NCI-H1436 treated with DMSO at 0.1 percent for 48 hours (cell line): ENCODE data around the gene METTL25B.

ENCODE experiments used
- DNase-seq: peaks from one replicate; lab custom pipeline; 2025; lab: John Stamatoyannopoulos, UW

Gene METTL25B

DNA sequence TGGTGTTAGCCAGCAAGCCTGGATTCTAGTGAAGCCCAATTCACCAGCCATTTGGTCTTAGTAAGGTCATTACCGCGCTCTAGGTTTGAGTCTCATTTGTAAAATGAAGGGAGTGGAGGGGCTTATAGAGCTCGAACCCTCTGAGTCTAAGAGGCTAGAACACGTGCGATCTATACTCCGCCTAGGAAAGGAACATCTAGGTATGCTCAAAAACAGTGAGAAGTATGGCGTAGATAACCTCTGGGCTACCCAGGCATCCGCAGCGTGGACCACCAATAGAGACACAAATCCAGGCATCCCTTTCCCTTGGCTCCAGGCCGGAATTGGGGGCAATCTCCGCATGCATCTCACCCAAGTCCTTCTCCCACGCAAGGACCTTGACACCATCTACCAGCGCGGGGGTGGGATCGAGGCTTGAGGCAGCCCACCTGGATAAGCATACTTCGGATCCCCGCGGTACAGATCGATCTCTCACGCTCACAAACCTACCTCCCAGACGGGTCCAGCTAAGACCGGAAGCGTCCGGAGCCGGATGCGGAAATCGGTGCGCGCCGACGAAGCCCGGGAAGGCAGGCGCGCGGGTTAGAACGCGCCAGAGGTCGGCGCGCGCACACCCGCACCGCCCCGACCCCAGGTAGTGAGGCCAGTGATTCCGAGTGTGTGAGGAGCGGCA lies at the start of gene METTL25B:
METTL25B (plus strand) TSS at position 544 of the 673 bp plus-strand sequence. CDS start 636 bp downstream, outside the sequence.
- DNase-seq = no peak

DNA sequence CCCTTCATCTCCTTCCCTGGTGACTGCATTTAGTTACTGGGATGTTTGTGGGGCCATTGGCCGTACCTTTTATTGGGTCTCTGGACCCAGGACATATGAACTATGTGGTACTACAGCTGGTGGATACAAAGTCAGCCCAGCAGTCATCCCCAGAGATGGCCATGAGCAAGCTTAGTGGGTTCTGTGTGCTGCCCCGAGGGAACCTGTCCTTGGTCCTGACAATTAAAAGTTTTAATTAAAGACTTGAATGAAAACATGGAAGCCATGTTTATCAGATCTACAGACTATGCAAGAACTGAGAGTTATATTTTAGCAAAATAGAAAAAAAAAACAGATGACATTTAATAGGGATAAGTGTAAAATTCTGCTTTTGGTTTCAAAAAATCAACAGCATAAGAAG lies 48.2 kb upstream of the METTL25B start:
- no peak for DNase-seq

DNA sequence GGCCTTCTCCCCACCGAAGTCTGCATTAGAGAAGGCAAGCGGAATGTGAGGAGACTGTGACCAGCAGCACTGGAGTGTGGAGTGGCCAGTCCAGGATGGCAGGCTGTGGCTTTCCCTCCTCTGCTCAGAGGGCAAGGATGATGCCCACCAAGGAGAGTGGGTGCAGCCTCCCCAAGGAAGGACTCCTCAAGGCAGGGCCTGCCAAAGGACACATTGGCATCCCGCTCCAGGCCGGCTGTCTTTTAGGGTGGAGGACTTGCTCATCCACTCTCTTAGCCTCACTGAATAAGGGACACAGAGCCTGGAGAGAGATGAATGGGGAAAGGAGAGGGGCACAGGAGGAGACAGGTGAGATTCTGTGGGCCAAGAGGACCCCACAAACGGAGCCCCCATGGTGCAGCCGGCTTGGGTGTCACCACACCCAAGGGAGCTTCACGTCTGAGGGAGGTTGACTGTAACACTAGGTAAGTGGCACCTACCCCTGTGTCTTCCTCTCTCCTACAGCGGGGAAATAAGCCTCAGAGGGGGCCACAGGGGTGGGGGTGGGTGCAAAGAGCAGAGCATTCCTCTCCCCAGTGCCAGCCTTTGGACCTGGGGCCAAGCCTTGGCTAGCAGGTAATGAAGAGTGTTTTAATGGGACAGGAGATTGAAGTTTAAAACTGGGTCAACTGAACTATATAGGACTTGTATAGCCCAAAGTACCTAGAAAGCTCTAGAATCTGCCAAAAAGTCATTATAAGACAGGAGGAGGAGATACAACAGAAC lies 46.9 kb upstream of the METTL25B start:
- DNase-seq = no peak

DNA sequence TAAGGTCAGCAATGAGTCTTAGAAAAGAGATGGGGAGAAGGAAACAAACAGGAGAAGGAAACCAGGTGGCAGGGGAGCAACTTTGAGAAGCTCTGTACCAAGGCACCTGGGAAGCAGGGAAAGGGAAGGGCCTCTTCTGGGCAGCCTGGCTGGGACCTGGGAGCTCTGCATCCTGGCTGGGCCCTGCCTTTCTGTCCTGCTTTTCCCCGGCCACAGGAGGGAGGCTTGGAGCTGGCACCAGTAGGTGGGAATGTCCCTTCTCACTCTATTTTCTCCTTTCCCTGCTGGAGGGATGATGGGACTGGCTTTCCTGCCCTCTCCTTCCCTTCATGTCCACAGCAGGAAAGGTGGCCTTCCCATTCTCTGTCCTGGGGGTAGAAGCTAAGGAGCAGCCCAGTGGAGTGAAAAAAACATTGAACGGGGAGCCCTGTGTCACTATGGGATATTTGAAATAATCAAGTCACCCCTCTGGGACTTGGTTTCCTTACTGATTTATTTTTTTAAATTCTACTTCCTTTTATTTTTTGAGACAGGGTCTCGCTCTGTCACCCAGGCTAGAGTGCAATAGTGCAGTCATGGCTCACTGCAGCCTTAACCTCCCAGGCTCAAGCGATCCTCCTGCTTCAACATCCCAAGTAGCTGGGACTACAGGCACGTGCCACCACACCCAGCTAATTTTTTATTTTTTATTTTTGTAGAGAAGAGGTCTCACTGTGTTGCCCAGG lies 45.9 kb upstream of the METTL25B start:
- DNase-seq = no peak

DNA sequence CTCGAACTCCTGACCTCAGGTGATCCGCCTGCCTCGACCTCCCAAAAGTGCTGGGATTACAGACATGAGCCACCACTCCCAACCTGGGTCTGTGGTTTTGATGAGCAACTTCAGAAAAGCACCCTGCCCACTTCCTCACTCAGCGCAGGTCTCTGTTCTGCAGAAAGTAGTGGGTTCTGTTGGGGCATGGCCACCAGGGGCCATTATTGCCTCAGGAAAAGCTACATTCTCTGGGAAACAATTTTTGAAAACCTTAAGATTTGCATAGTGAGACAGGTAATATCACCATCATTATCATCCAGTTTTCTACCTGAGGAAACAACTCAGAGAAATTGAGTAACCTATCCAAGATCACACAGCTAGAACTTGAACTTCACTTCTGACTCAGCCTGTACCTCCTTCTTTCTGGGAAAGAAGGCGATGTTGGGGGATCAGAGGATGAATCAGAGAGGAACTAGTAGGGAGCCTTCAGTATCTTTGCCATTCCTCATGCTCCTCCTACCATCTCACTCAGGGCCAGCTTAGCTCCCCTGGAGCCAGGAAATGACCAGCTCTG lies 44.0 kb upstream of the METTL25B start:
- no peak for DNase-seq

DNA sequence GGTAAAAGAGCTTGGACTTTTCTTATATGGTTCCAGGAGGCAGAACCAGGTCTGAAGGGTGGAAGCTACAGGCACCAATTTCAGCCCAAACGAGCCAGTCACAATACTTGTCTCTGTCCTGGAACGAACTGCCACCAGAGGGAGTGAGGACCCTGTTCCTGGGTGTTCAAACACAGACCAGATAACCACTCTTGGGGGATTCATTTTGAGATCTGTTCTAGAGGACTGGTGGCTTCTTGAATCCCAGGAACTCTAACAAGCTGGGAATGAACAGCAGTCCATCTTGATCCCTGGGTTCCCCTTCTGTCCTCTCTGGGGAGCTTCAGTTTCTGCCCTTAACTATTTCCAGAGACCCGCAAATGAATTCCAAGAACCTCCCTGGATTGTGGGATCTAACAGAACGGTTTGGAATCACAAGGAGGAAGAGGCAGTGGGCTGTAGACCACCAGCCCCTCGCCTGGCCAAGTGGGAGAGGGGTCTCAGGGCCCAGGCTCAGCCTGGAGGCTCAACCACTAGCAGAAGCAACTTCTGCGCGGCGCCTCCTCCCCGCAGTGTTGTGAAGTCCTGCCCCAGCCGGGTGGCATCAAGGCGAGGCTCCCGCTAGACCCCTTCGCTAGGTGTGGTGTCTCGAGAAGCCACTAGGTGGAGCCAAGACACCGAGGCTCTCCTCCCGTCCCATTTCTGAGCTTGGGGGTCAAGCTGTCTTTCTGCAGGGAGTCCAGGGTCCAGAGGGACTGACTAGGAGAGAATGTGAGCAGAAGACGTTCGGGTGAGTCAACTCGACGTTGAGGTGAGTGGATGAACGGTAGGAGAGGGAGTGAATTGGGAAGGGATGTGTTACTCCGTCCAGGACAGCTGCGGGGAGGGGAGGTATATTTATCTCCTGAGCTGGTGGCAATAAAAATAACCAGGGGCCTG lies 39.0 kb upstream of the METTL25B start:
- DNase-seq = peak; percentile 42

DNA sequence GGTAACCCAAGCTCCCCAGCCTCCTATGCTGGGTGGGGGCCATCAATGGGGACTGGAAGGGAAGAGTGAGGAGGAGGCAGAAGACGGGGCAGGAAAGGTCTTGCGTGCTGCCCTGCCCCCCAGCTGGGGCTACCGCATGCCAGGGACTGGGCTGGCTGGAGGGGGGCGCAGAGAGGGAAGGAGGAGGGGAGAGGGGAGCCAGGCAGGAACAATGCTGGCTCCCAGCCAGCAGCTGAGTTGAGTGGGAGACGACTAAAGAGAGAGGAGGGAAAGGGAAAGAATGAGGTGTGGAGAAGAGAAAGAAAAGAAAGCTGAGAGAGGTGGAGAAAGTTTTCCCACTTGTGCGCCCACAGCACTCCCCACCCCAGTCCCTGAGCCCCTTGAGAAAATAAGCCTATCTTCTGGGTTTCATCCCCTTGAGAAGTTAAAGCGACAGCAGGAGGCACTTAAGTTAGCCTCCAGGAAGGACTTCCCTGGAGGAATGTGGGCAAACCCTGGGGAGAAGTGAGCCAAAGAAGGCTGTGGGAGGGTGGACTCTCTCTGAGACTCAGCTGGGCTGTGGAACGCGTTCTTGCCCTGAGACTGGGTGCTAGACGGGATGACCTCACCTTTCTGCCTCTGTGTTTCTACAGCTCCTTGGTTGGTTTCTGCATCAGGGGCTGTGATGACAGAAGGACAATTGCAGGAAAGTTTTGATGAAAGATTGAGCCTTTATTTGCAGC lies 38.2 kb upstream of the METTL25B start:
- no peak for DNase-seq

DNA sequence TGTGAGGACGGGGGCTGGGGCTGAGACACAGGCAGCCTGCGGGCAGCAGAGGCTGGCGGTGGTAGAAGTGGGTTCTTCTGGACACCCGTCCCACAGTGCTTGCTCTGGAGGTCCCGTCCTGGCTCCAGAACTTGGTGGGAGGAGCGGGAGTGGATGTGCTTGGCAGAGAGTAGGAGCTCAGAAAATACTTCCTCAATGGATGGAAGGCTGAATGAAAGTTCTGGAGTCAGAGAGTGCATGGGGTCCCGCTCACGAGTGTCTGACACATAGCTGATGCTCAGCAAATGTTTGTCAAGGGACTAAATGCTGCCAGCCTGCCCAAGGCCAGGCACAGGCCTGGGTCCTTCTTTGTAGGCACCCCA lies 37.6 kb upstream of the METTL25B start:
- no peak for DNase-seq

DNA sequence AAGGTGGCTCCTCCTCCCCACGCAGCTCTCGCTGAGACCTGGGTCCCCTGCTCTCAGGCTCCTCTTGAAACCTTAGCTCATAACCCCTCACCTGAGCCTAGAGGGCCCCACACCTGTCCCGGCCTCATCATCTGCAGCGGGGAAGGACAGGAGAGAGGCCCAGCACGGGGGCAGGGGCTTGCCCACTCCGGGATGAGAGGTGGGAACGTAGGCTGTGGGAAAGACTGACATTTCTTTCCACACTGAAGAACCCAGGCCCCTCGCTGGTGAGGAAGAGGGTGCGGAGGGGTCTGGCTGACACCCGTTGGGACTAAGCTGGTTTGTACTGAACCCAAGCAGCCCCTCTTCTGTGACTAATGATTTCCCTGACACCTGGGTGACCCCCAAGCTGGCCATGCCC lies 37.1 kb upstream of the METTL25B start:
- no peak for DNase-seq

DNA sequence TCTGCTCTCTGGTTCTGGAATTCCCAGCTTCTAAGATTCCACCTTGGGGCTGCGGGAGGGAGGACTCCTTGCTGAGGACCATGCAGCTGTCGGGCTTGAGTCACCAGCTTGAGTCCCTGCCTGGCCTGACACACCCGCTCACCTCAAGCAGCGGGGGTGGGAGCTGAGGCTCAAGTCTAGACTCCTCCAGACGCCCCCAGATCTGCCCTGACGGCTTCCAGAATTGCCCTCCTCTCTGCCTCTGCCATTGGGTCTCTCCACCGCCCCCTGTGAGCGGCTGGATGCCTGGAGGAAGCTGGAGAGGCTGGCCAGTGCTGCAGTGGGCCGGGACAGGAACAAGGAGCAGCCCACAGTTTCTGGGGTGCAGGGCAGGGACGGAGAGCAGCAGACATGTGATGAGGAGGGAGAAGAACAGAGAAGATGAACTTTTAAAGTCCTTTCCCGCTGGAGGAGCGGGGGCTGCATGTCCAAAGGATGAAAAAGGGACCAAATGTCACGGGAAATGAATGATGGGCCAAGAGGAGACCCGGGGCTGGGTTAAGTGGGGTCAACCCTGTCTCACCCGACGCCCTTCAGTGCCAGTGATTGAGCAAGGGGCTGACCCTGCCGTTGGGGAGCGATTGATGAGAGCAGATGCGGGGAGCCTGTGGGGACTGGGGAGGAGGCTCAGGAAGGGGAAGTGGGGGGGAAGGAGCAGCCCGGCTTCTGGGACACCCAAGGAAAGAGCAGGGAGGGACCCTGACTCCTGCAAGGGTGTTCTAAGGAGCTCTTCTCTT lies 36.4 kb upstream of the METTL25B start:
- no peak for DNase-seq

DNA sequence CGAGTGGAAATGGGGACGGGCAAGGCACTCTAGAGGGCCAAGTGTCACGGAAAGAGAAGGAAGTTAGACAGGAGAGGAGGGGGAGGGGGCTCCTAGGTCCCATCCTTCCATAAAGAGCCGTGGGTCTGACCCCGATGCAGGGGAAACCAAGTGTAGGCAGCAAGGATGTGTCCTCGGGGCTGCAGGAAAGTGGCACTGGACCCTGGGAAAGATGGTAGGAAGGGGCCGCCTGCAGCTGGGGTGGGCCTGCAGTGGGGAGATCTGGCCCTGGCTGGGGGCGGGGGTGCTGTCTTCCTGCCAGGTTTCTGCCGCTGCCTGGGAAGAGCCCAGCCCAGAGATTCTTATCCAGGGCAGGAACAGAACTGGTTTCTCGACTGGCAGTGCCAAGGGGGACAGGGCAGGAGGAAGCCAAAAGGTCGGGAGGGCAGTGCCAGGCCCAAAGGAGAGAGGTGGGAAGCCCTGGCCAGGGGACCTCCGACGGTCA lies 35.8 kb upstream of the METTL25B start:
- DNase-seq = no peak

DNA sequence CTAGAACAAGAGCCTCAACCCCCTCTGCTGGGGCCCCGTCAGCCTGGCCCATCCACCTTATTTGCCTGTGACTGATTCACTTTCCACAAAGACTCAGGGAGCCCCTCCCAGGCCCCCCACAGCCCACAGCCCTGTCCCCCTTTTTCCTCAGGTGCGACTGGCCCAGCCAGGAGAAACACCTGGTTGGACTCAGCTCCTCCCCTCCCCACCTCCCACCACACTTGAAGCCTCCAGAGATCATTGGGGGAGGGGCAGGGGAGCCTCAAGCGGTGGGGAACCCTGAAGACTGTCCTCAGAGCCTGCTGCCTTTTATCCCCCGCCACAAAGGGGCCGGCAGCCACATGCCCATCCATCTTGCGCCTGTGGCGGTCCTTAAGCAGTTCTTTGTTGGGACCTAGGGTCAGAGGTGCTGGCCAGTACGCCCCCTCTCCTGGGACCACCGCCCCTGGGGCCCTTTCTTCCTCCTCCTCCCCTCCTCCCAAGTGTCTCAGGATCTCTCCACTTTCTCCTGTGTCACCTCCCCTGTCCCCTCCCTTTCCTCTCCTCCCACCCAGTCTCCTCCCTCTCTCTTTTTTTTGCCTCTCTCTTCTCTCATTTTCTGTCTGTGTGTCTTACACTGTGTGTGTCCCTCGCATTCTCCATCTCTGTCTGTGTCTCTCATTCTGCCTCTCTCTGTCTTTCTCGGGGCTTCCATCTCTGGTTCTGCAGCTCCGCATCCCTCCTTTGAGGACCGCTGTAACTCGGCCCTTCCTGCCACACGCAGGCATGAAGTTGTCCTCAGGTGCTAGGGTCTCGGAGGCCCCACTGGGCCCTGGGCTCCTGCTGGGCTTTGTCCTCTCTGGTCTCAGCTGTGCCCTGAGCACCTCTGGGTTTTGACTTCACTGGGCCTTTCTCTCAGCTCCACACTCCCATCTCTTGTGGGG lies 35.1 kb upstream of the METTL25B start:
- DNase-seq = peak; percentile 55

DNA sequence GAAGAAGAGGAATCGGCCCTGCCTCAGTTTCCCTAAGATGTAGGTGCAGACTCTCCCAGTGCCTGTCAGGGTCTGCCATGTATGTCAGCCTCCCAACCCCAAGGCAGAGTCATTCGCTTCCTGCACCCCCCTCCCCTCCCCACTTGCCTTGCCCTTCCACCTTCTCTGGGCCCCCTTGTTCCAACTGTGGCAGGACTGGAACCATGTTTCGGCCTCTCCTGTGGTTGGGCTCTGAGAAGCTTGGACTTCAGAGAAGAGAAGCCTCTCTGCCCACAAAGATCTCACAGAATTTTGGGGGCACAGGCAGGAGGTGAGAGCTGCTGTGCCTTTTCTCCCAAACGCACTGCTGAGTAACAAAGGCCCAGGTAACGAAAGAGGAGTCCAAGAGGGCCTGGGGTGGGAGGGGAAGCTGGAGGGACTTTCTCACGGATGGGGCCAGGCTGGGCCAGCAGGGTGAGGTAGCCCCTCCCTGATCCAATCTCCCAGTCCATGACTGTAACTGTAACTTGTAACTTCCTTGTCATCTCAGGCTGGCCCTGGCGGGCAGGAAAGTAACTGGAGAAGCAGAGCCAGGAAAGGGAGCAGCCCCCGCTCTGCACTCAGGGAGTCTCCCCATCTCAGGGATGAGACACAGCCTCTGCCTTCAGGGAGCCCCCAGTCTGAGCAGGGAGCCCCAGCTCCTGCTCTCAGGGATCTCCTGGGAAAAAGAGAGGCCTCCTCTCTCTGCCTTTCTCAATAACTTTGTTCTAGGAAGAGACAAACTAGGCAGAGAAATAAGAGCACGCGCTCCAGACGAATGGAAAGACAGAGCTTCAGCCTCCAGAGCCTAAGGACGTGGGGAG lies 34.2 kb upstream of the METTL25B start:
- DNase-seq = no peak

DNA sequence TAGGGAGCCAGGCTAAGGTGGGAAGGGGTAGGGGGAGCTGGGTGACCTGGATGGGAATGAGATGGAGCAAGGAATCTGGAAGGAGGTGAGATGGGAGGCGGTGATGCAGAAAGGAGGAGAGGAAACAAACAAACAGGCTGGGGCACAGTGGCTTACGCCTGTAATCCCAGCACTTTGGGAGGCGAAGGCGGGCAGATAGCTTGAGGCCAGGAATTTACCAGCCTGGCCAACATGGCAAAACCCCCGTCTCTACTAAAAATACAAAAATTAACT lies 33.6 kb upstream of the METTL25B start:
- DNase-seq = no peak

DNA sequence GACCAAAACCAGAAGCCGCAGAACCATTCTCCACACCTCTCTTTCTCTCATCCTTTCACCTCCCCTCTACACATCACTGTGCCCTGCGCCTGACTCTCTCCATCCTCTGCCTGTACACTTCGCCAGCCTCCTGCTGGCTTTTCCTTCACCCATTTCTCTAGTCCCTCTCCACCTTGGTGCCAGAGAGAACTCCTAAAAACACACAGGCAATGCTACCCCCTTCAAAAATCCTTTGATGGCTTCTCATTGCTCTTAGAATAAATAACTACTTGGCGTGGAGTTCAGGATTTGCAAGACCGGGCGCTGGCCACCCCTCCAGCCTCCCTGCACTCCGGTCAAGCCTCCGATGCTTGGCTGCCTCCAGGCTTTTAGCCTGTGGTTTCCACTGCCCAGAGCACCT lies 31.5 kb upstream of the METTL25B start:
- no peak for DNase-seq

DNA sequence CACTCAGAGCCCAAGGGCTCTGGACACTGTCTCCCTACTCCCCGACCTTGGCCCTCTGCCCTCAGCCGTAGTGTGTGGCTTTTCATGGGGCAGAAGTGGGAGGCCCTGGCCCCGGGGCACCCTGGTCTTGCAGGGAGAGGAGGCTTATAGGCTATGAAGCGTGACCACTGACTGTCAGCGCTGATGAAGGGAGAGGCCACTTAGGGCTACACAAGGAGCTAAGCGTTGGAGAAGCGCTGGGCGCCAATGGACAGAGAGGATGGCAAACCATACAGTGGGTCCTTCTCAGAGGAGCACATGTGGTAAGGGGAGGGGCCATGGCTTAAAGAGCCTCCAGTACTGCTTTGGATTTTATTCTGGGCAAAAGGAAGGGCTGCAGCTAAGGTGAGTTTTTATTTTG lies 30.8 kb upstream of the METTL25B start:
- DNase-seq = no peak

DNA sequence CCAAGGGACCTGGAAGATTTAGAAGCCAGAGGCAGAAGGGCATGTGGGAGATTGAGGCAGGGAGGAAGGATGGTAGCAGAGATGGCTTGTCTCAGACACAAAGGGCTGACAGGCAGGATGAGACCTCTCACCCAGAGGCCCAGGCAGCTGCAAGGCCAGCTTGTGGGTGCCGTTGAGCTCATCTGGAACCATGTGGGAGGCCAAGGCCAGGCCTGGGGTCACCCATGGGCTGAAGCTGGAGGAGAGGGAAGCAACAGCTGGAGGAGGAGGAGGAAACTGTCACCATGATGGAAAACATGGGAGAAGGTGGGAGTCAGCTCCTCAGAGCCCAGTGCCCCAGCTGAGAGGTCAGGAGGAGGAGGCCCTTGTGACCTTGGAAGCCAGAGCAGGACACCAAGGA lies 29.3 kb upstream of the METTL25B start:
- no peak for DNase-seq
